ENCODE results near the gene LTBP4.
A peak's percentile ranks its signal among the peaks of the same experiment; 100 is the strongest.
"Not testable (repeated sequence)": the region's sequence is repeated elsewhere in the genome, so short reads cannot be mapped to it uniquely, and the experiment has no call there.

Gene LTBP4

DNA sequence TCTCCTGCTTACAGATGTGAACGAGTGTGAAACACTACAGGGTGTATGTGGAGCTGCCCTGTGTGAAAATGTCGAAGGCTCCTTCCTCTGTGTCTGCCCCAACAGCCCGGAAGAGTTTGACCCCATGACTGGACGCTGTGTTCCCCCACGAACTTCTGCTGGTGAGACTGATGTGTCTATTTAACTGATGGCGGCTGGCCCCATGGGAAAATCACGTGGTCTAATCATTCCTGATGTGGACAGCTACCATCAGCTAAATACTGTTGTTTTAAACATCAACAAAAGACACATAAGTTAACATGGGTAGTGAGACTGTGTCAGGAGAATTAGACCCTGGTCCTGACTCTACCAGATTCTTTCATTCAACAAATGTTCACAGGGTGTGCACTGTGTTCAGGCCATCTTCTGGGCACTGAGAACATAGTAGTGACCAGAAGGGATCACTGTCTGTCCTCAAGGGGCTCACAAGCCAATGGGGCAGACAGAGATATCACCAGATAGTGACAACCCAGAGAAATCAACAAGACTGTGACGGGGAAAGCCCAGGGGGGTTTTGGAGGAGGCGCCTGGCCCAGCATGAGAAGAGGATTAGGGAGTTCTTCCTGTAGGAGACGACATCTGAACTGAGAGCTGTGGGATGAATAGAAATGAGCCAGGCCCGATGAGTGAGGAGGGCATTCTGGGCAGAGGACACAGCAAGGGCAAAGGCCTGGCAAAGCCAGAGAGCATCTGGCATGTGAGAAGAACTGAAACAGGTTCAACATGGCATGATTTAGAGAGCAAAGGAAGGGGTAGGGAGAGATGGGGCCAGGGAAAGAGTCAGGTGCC is 18.4 kb downstream of the LTBP4 start:
- DNase-seq (ENCODE audit: low spot score in 2 of 2): no peak
- no peak overlapping the region for H3K4me3 Mint-ChIP-seq
- peak overlapping the region; percentile 4 for H3K27ac Mint-ChIP-seq
- H3K9me3 Mint-ChIP-seq: no peaks in the 10 kb centered on the region
- H3K36me3 Mint-ChIP-seq: peaks cover 24% of the 10 kb centered on the region
- peaks cover 9% of the 10 kb centered on the region for H3K4me1 Mint-ChIP-seq
- no peak for ATAC-seq (ENCODE audit: low read depth)
- H3K27me3 Mint-ChIP-seq: no peaks in the 10 kb centered on the region

DNA sequence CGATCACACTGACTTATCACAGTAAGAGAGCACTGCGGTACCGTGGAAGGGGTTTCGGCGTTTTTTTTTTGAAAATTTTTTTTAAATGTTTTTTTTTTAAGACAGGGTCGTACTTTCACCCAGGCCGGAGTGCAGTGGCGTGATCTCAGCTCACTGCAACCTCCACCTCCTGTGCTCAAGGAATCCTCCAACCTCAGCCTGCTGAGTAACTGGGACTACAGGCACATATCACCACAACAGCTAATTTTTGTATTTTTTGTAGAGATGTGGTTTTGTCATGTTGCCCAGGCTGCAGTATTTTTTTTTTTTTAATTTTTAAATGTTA is 19.0 kb downstream of the LTBP4 start:
- H3K36me3 Mint-ChIP-seq: peaks cover 28% of the 10 kb centered on the region
- DNase-seq (ENCODE audit: low spot score in 2 of 2) (no peak), ATAC-seq (ENCODE audit: low read depth) (no peak)
- H3K27me3 Mint-ChIP-seq: no peaks in the 10 kb centered on the region
- H3K9me3 Mint-ChIP-seq: no peaks in the 10 kb centered on the region
- no peak overlapping the region for H3K4me3 Mint-ChIP-seq
- peak overlapping the region; percentile 4 for H3K27ac Mint-ChIP-seq
- H3K4me1 Mint-ChIP-seq: peaks cover 6% of the 10 kb centered on the region

- H3K4me1 Mint-ChIP-seq: peaks cover 2% of the 10 kb centered on the region
- H3K4me3 Mint-ChIP-seq: no peak overlapping the region
- H3K27ac Mint-ChIP-seq: no peak overlapping the region
- no peak for ATAC-seq (ENCODE audit: low read depth)
- no peak for DNase-seq (ENCODE audit: low spot score in 2 of 2)
- H3K36me3 Mint-ChIP-seq: peaks cover 31% of the 10 kb centered on the region
- no peaks in the 10 kb centered on the region for H3K9me3 Mint-ChIP-seq
- no peaks in the 10 kb centered on the region for H3K27me3 Mint-ChIP-seq
These were observed 20.1 kb downstream of the LTBP4 start for GRCh38 chr19:40621283-40621682.

DNA sequence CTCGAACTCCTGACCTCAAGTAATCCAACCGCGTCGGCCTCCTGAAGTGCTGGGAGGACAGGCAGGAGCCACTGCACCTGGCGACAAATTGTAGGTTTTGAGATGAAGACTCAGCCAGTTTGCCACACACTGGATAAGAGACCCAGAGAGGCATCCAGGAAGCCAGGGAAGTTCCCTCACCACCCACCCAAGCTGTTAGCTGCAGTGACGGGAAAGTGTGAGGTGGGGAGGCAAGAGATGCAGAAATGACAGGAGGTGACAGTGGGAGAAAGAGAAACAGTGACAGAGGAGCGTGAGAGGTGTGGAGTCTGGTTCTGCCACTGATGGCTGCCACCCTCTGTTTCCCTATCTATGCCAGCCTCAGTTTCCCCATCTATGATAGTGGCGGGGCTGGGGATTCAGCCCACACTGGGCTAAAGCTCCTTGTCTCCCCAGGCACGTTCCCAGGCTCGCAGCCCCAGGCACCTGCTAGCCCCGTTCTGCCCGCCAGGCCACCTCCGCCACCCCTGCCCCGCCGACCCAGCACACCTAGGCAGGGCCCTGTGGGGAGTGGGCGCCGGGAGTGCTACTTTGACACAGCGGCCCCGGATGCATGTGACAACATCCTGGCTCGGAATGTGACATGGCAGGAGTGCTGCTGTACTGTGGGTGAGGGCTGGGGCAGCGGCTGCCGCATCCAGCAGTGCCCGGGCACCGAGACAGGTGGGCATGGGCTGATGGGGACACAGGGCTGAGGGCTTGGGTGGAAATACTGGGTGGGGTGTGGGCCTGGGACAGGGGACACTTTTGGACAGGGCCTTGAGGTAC is 21.0 kb downstream of the LTBP4 start:
- Mint-ChIP-seq H3K27ac (no peak overlapping the region), H3K9me3 (no peaks in the 10 kb centered on the region), H3K4me1 (peaks cover 2% of the 10 kb centered on the region), H3K4me3 (no peak overlapping the region), H3K36me3 (peaks cover 33% of the 10 kb centered on the region), H3K27me3 (no peaks in the 10 kb centered on the region)
- no peak for ATAC-seq (ENCODE audit: low read depth)
- no peak for DNase-seq (ENCODE audit: low spot score in 2 of 2)

DNA sequence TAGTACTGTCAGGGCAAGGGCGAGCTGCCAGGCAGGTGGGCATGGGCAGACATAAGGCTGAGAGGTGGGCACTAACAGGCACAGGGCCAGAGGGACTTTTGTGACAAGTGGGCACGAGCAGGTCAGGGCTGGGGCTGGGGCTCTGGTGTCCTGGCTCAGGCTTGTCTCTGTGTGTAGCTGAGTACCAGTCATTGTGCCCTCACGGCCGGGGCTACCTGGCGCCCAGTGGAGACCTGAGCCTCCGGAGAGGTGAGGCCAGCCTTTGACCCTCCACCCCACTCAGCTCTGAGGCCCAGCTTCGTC is 21.6 kb downstream of the LTBP4 start:
- Mint-ChIP-seq H3K36me3 (peaks cover 33% of the 10 kb centered on the region), H3K27me3 (no peaks in the 10 kb centered on the region), H3K4me3 (no peak overlapping the region), H3K4me1 (peaks cover 2% of the 10 kb centered on the region), H3K9me3 (no peaks in the 10 kb centered on the region), H3K27ac (no peak overlapping the region)
- ATAC-seq (ENCODE audit: low read depth) (no peak), DNase-seq (ENCODE audit: low spot score in 2 of 2) (no peak)

DNA sequence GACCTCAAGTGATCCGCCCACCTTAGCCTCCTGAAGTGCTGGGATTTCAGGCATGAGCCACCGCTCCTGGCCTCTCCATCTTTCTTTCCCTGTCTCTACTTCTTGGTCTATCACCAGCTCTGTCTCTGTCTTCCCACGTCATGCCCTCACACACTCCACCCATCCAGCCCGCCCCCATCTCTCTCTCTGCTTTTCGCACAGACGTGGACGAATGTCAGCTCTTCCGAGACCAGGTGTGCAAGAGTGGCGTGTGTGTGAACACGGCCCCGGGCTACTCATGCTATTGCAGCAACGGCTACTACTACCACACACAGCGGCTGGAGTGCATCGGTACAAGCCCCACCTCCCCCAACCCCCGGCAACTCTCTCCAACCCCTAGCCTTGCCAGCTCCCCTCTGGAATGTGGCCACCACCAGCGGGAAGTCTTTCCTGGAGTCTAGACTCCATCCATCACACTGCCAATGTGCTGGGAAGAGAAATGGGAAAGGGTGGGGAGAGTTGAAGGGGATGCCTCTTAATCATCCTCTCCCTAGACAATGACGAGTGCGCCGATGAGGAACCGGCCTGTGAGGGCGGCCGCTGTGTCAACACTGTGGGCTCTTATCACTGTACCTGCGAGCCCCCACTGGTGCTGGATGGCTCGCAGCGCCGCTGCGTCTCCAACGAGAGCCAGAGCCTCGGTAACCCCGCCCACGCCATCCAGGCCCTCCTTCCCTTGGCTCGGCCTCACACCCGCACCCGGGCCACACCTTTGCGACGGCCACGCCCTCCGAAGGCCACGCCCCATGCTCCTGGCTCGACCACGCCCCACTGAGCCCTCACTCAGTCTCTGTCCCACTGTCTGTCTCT is 22.5 kb downstream of the LTBP4 start:
- no peak overlapping the region for H3K27ac Mint-ChIP-seq
- no peaks in the 10 kb centered on the region for H3K27me3 Mint-ChIP-seq
- no peak for DNase-seq (ENCODE audit: low spot score in 2 of 2)
- no peak for ATAC-seq (ENCODE audit: low read depth)
- peaks cover 33% of the 10 kb centered on the region for H3K36me3 Mint-ChIP-seq
- no peaks in the 10 kb centered on the region for H3K9me3 Mint-ChIP-seq
- H3K4me1 Mint-ChIP-seq: peaks cover 2% of the 10 kb centered on the region
- no peak overlapping the region for H3K4me3 Mint-ChIP-seq

DNA sequence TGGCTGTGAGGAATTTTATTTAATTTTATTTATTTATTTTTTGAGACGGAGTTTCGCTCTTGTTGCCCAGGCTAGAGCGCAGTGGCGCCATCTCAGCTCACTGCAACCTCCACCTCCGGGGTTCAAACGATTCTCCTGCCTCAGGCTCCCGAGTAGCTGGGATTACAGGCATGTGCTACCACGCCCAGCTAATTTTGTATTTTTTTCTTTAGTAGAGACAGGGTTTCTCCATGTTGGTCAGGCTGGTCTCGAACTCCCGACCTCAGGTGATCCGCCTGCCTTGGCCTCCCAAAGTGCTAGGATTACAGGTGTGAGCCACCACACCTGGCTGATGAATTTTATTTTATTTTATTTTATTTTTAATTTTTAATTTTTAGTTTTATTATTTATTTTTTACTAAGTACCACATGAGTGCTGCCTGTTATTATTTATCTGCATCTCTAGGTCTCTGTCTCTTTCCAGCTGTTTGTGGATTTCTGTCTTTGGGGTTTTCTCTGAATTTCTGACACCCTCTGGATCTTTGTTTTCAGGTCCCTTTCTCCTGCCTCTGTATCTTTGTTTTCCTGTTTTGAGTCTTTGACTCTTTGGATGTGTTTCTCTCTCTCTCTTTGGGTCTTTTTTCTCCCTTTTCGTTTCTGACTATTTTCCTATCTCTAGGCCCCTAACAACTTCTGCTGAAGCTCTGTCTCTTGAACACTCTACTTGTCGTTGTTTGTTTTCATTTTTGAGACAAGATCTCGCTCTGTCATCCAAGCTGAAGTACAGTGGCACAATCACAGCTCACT is 23.4 kb downstream of the LTBP4 start:
- not testable (repeated sequence) for H3K4me1 Mint-ChIP-seq; ATAC-seq (ENCODE audit: low read depth); H3K4me3 Mint-ChIP-seq; H3K27ac Mint-ChIP-seq; H3K9me3 Mint-ChIP-seq; H3K27me3 Mint-ChIP-seq; DNase-seq (ENCODE audit: low spot score in 2 of 2)
- H3K36me3 Mint-ChIP-seq: peaks cover 32% of the 10 kb centered on the region

DNA sequence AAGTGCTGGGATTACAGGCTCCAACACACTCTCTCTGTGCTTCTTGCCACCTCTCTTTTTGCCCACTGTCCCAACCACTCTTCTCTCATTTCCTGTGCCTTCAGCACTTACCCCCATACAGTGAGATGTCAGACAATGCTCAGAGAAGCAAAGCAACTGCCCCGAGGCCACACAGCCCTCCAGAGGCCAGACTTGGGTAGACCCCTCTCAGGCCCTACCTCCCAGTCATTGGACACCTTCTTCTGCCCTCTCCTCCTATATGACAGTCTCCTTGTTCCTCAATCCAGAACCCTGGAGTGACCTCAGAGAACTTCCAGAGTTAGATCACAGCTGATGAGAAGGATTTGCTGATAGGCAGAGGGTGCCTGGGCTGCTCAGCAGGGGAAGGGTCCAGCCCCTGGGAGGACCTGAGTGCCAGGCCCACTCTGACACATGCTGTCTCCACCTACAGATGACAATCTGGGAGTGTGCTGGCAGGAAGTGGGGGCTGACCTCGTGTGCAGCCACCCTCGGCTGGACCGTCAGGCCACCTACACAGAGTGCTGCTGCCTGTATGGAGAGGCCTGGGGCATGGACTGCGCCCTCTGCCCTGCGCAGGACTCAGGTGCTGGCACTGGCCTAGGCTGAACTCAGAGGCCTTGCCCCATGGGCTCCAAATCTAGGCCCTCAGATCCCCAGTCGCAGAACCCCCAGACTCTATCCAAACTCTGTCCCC is 24.4 kb downstream of the LTBP4 start:
- H3K36me3 Mint-ChIP-seq: peaks cover 32% of the 10 kb centered on the region
- no peaks in the 10 kb centered on the region for H3K9me3 Mint-ChIP-seq
- H3K27me3 Mint-ChIP-seq: no peaks in the 10 kb centered on the region
- ATAC-seq (ENCODE audit: low read depth) (no peak), DNase-seq (ENCODE audit: low spot score in 2 of 2) (no peak)
- H3K27ac Mint-ChIP-seq: peak overlapping the region; percentile 2
- peaks cover 4% of the 10 kb centered on the region for H3K4me1 Mint-ChIP-seq
- H3K4me3 Mint-ChIP-seq: no peak overlapping the region

DNA sequence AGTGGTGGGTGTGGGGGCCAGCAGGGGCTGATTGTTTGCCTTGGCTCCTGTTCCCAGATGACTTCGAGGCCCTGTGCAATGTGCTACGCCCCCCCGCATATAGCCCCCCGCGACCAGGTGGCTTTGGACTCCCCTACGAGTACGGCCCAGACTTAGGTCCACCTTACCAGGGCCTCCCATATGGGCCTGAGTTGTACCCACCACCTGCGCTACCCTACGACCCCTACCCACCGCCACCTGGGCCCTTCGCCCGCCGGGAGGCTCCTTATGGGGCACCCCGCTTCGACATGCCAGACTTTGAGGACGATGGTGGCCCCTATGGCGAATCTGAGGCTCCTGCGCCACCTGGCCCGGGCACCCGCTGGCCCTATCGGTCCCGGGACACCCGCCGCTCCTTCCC is 25.7 kb downstream of the LTBP4 start:
- no peak for ATAC-seq (ENCODE audit: low read depth)
- no peak for DNase-seq (ENCODE audit: low spot score in 2 of 2)
- Mint-ChIP-seq H3K36me3 (peaks cover 26% of the 10 kb centered on the region), H3K4me3 (no peak overlapping the region), H3K9me3 (no peaks in the 10 kb centered on the region), H3K4me1 (peaks cover 4% of the 10 kb centered on the region), H3K27ac (no peak overlapping the region), H3K27me3 (no peaks in the 10 kb centered on the region)

DNA sequence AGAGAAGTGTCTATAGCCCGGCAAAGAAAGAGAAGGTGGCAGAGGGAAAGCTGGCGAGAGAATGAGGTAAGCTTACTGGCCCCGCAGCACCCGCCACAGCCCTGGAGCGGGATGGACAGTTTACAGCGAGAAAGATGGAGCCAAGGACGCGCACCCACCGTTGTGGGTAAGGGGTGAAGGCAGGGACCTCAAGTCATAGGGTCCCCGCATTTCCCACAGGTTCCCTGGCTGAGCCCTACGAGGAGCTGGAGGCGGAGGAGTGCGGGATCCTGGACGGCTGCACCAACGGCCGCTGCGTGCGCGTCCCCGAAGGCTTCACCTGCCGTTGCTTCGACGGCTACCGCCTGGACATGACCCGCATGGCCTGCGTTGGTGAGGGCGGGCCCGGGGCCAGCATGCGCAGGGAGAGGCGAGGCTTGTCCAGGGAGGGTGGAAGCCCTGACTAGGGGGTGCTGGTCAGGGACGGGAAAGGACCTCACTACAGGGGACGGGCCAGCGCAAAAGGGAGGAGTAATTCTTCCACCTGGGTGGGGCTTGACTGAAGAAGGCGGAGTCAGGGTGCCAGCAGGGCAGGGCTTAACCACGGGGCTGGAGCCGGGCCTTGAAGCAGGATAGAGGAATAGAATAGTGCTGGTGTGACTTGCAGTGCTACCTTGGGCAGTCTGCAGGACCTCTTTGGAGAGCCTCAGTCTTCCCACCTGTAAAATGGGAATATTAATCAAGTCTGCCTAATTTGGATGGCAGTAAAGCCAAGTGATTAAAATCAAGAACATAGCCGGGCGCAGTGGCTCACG is 26.5 kb downstream of the LTBP4 start:
- no peaks in the 10 kb centered on the region for H3K27me3 Mint-ChIP-seq
- DNase-seq (ENCODE audit: low spot score in 2 of 2): no peak

DNA sequence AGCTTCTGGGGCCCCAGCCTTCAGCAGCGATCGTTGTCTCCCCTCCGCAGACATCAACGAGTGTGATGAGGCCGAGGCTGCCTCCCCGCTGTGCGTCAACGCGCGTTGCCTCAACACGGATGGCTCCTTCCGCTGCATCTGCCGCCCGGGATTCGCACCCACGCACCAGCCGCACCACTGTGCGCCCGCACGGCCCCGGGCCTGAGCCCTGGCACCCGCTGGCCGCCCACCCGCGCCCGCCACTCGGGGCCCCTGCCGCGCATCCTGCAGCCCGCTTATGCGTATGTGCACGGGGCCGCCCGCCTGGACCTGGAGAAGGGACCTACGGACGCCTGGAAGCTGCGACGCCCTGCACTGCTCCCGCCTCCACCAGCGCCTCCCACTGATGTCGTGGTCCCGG is 28.2 kb downstream of the LTBP4 start:
- Mint-ChIP-seq H3K4me3 (no peak overlapping the region), H3K27ac (no peak overlapping the region), H3K9me3 (no peaks in the 10 kb centered on the region), H3K4me1 (peaks cover 5% of the 10 kb centered on the region), H3K27me3 (no peaks in the 10 kb centered on the region), H3K36me3 (peaks cover 17% of the 10 kb centered on the region)
- ATAC-seq (ENCODE audit: low read depth): no peak
- DNase-seq (ENCODE audit: low spot score in 2 of 2): no peak

More for the DNA sequence above, 26.5 kb downstream of the LTBP4 start:
- no peaks in the 10 kb centered on the region for H3K9me3 Mint-ChIP-seq
- ATAC-seq (ENCODE audit: low read depth): no peak
- H3K4me3 Mint-ChIP-seq: no peak overlapping the region
- H3K36me3 Mint-ChIP-seq: peaks cover 24% of the 10 kb centered on the region
- no peak overlapping the region for H3K27ac Mint-ChIP-seq
- H3K4me1 Mint-ChIP-seq: peaks cover 4% of the 10 kb centered on the region

DNA sequence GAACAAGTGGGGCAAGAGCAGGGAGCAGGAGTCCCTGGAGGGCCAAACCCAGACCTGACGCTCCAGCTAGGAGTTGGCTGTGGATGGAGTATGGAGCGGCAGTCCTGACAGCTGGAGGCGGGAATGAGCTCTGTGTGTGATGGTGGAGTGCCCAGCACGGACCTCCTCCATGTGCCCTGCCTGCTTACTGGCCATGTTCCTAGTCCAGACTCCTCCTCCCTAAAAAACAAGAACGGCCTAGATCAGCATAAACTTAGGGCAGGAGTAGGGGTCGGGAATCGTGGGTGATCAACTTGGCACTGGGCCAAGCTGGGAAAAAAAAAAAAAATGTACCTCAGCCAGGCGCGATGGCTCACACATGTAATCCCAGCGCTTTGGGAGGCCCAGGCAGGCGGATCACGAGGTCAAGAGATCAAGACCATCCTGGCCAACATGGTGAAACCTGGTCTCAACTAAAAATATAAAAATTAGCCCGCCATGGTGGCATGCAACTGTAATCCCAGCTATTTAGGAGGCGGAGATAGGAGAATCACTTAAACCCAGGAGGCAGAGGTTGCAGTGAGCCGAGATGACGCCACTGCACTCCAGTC is 29.5 kb downstream of the LTBP4 start:
- Mint-ChIP-seq H3K27ac (no peak overlapping the region), H3K4me1 (peaks cover 7% of the 10 kb centered on the region), H3K9me3 (no peaks in the 10 kb centered on the region), H3K36me3 (peaks cover 11% of the 10 kb centered on the region), H3K27me3 (no peaks in the 10 kb centered on the region), H3K4me3 (no peak overlapping the region)
- ATAC-seq (ENCODE audit: low read depth) (no peak), DNase-seq (ENCODE audit: low spot score in 2 of 2) (no peak)

All from memory B cell (primary cell).